ENCODE results near the gene IL31RA. TPM values are rescaled to one million over a fixed set of nuclear protein-coding genes. Genes with fewer than 3 reads are reported as not detected.

The IL31RA gene
- total RNA-seq, 6 donors from 2014 or later = 0.31 TPM; not detected in 5

- no peak for TF ChIP-seq POLR2AphosphoS5 (IDR thresholded peaks at IDR 0.05)
- TF ChIP-seq EP300 (IDR thresholded peaks at IDR 0.05) = no peak
- no peak for DNase-seq
- H3K4me3 ChIP-seq = no peak overlapping the region
- ATAC-seq (ENCODE audit: low FRiP score in 2 of 2) = no peak
- H3K27ac ChIP-seq = no peak overlapping the region
- H3K9me3 ChIP-seq = no peaks in the 10 kb centered on the region
- H3K27me3 ChIP-seq = no peaks in the 10 kb centered on the region
- no peaks in the 10 kb centered on the region for H3K36me3 ChIP-seq
- no peaks in the 10 kb centered on the region for H3K4me1 ChIP-seq
- WGBS, 2 donors = 79 to 80% methylated on average over 1 of the region's 1 CpG
These were observed 15.0 kb upstream of the IL31RA start for GRCh38 chr5:55836191-55836590.

- Histone ChIP-seq H3K27ac (no peak overlapping the region), H3K4me1 (no peaks in the 10 kb centered on the region), H3K36me3 (no peaks in the 10 kb centered on the region), H3K4me3 (no peak overlapping the region), H3K27me3 (no peaks in the 10 kb centered on the region), H3K9me3 (no peaks in the 10 kb centered on the region)
- no peak for TF ChIP-seq POLR2AphosphoS5 (IDR thresholded peaks at IDR 0.05)
- TF ChIP-seq CTCF (IDR thresholded peaks at IDR 0.05) = no peak
- TF ChIP-seq EP300 (IDR thresholded peaks at IDR 0.05) = no peak
- no peak for TF ChIP-seq POLR2A (IDR thresholded peaks at IDR 0.05)
- 80 to 95% methylated on average over 2 of the region's 2 CpGs for WGBS, 2 donors
- ATAC-seq (ENCODE audit: low FRiP score in 2 of 2) (no peak), DNase-seq (no peak)
These were observed 9.2 kb upstream of the IL31RA start for GRCh38 chr5:55841976-55842375.

- TF ChIP-seq POLR2AphosphoS5 (IDR thresholded peaks at IDR 0.05) = no peak
- no peak for TF ChIP-seq EP300 (IDR thresholded peaks at IDR 0.05)
- TF ChIP-seq CTCF (IDR thresholded peaks at IDR 0.05) = no peak
- TF ChIP-seq POLR2A (IDR thresholded peaks at IDR 0.05) = no peak
- Histone ChIP-seq H3K4me1 (no peaks in the 10 kb centered on the region), H3K36me3 (no peaks in the 10 kb centered on the region), H3K27me3 (no peaks in the 10 kb centered on the region), H3K27ac (no peak overlapping the region), H3K9me3 (no peaks in the 10 kb centered on the region), H3K4me3 (no peak overlapping the region)
- WGBS, 2 donors = 88 to 93% methylated on average over 1 of the region's 1 CpG
- no peak for ATAC-seq (ENCODE audit: low FRiP score in 2 of 2)
- DNase-seq = no peak
These were observed 3.3 kb upstream of the IL31RA start for GRCh38 chr5:55847837-55848236.

DNA sequence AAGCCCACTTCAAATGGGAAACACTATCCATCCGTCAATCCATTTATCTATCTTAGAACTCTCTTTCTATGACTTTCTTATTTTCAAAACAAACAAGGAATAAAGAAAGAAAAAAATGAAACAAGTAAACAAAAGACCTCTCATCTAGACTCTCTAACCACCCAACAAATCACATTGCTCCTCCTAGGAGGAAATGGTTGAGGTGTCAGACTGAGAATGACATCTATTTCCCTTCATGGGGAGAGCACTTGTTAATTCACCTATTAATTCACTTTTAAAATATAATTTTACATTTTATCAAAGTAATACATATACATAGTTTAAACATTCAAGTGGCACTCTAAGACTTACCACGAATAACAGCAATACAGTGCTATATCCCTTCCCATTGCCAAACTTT lies 2.4 kb upstream of the IL31RA start:
- Histone ChIP-seq H3K36me3 (no peaks in the 10 kb centered on the region), H3K9me3 (no peaks in the 10 kb centered on the region), H3K27me3 (no peaks in the 10 kb centered on the region), H3K4me1 (no peaks in the 10 kb centered on the region), H3K27ac (no peak overlapping the region), H3K4me3 (no peak overlapping the region)
- TF ChIP-seq CTCF (IDR thresholded peaks at IDR 0.05) (no peak), EP300 (IDR thresholded peaks at IDR 0.05) (no peak), POLR2AphosphoS5 (IDR thresholded peaks at IDR 0.05) (no peak), POLR2A (IDR thresholded peaks at IDR 0.05) (no peak)
- DNase-seq (no peak), ATAC-seq (ENCODE audit: low FRiP score in 2 of 2) (no peak)
- WGBS, 2 donors = 66 to 80% methylated on average over 2 of the region's 2 CpGs

DNA sequence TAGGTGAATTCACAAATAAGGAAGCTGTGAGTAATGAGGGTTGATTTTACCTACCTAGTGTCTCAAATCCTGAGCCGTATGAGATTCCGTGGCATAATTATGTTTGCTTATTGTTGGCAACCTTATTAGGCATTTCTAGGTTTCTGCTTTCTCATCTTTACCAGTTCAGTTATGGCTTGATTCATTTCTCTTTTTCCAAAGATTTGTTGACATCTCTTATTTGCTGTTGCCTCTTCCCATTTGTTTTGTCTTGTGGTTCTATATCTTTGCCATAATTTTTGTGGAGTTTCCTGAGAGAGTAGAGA lies 470 bp downstream of the IL31RA start:
- H3K4me3 ChIP-seq = no peak overlapping the region
- WGBS, 2 donors = 97 to 98% methylated on average over 2 of the region's 2 CpGs
- ATAC-seq (ENCODE audit: low FRiP score in 2 of 2) (no peak), DNase-seq (no peak)
- no peaks in the 10 kb centered on the region for H3K27me3 ChIP-seq
- H3K27ac ChIP-seq = no peak overlapping the region
- H3K36me3 ChIP-seq = no peaks in the 10 kb centered on the region
- no peaks in the 10 kb centered on the region for H3K4me1 ChIP-seq
- TF ChIP-seq EP300 (IDR thresholded peaks at IDR 0.05) = no peak
- no peak for TF ChIP-seq CTCF (IDR thresholded peaks at IDR 0.05)
- no peak for TF ChIP-seq POLR2AphosphoS5 (IDR thresholded peaks at IDR 0.05)
- TF ChIP-seq POLR2A (IDR thresholded peaks at IDR 0.05) = no peak
- H3K9me3 ChIP-seq = no peaks in the 10 kb centered on the region

Data from upper lobe of left lung (tissue), 6 donors.